DOHH2 (cell line): Measurements from ENCODE around the gene PLXNA3.

Experiments
- CTCF ChIP-seq: fragments of 200-600 bp; sonication (generic); IDR thresholded peaks from one replicate; pipeline ENCODE4 v1.5.1; 2014; ENCODE audit warnings: antibody characterized with exemption, mild to moderate bottlenecking, low read depth, low read length; ENCODE audit not compliant: poor library complexity, severe bottlenecking
- EZH2phosphoT487 ChIP-seq: fragments of 200-600 bp; sonication (generic); IDR thresholded peaks from 2 replicates; pipeline ENCODE4 v1.6.1; 2017; ENCODE audit warnings: borderline replicate concordance, mild to moderate bottlenecking, antibody characterized with exemption, low read length, moderate library complexity, mixed read lengths

GRCh38 chrX:154464806-154465365 is 6.8 kb downstream of the PLXNA3 start:
- TF ChIP-seq CTCF: no peak
- TF ChIP-seq EZH2phosphoT487: no peak
